Fibroblast of the aortic adventitia (primary cell): ENCODE data around the gene GPR35. TPM values are rescaled to one million over a fixed set of nuclear protein-coding genes. Genes with fewer than 3 reads are reported as not detected.

ENCODE experiments used
- DNase-seq: peaks from one replicate; pipeline ENCODE4 v3.0.0-alpha.2; 2010; ENCODE audit warnings: low read depth
- H3K4me3 ChIP-seq: 2 replicates; pipeline ENCODE4 v1.5.1; 2011; ENCODE audit warnings: low read depth, mild to moderate bottlenecking, control low read depth, low read length, moderate library complexity
- CTCF ChIP-seq: IDR thresholded peaks from 2 replicates; pipeline ENCODE4 v1.5.1; 2011; ENCODE audit warnings: mild to moderate bottlenecking, low read length, control low read depth, inconsistent platforms; ENCODE audit not compliant: insufficient read depth
- total RNA-seq: library from RNA; depleted of rRNA; stranded (reverse); fragments of >200 nt; gene quantifications from 2 replicates; pipeline ENCODE4 v1.2.3, GENCODE V29; 2012; ENCODE audit warnings: low replicate concordance

The GPR35 gene
- total RNA-seq, 1 donor: 0.09 TPM

GRCh38 chr2:240588669-240589068 is 36.6 kb upstream of the GPR35 start:
- TF ChIP-seq CTCF: no peak
- no peak overlapping the region for H3K4me3 ChIP-seq
- DNase-seq: no peak

- H3K4me3 ChIP-seq: no peak overlapping the region
- TF ChIP-seq CTCF: no peak
- no peak for DNase-seq
These were observed 35.9 kb upstream of the GPR35 start for GRCh38 chr2:240589375-240589774.

- H3K4me3 ChIP-seq: no peak overlapping the region
- TF ChIP-seq CTCF: no peak
- DNase-seq: no peak
These were observed 35.3 kb upstream of the GPR35 start for GRCh38 chr2:240589850-240590525.

- DNase-seq: no peak
- no peak for TF ChIP-seq CTCF
- no peak overlapping the region for H3K4me3 ChIP-seq
These were observed 34.6 kb upstream of the GPR35 start for GRCh38 chr2:240590681-240591111.

- no peak overlapping the region for H3K4me3 ChIP-seq
- no peak for TF ChIP-seq CTCF
- no peak for DNase-seq
These were observed 34.1 kb upstream of the GPR35 start for GRCh38 chr2:240591226-240591625.

GRCh38 chr2:240591784-240592183 is 33.5 kb upstream of the GPR35 start:
- TF ChIP-seq CTCF: no peak
- no peak for DNase-seq
- no peak overlapping the region for H3K4me3 ChIP-seq
